Measurements from ENCODE around the gene MDGA2. TPM values are rescaled to one million over a fixed set of nuclear protein-coding genes. Genes with fewer than 3 reads are reported as not detected.

Gene MDGA2
- total RNA-seq, 1 donor from 2014 or later: 0.39 TPM

DNA sequence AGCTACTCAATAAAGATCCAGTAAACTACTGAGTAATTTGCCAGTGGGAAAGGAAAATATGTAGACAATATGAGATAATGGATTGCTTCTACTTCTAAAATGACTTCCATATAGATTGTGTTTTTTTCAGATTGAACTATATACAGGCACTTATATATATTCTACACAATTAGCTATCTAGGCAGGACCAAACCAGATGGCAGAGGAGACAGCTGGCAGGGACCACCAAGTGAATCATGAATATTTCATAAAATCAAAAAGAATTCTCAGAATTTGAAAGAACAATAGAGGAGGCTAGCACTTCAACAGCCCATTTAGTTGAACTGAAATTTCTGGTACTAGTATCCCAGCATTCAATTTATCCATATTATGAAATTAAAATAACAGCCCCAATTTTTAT lies 685.8 kb downstream of the MDGA2 start:
- no peak for DNase-seq
- H3K27me3 Mint-ChIP-seq (ENCODE audit: unreplicated experiment): peaks cover 6% of the 10 kb centered on the region
- H3K4me3 Mint-ChIP-seq (ENCODE audit: unreplicated experiment): no peak overlapping the region
- H3K9me3 Mint-ChIP-seq (ENCODE audit: unreplicated experiment): peaks cover 3% of the 10 kb centered on the region
- peaks cover 19% of the 10 kb centered on the region for H3K4me1 Mint-ChIP-seq (ENCODE audit: low read depth, unreplicated experiment)
- H3K27ac Mint-ChIP-seq (ENCODE audit: unreplicated experiment): peak overlapping the region; percentile 28
- TF ChIP-seq, protein P1, sequence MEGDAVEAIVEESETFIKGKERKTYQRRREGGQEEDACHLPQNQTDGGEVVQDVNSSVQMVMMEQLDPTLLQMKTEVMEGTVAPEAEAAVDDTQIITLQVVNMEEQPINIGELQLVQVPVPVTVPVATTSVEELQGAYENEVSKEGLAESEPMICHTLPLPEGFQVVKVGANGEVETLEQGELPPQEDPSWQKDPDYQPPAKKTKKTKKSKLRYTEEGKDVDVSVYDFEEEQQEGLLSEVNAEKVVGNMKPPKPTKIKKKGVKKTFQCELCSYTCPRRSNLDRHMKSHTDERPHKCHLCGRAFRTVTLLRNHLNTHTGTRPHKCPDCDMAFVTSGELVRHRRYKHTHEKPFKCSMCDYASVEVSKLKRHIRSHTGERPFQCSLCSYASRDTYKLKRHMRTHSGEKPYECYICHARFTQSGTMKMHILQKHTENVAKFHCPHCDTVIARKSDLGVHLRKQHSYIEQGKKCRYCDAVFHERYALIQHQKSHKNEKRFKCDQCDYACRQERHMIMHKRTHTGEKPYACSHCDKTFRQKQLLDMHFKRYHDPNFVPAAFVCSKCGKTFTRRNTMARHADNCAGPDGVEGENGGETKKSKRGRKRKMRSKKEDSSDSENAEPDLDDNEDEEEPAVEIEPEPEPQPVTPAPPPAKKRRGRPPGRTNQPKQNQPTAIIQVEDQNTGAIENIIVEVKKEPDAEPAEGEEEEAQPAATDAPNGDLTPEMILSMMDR (IDR thresholded peaks at IDR 0.05; ENCODE audit: partially characterized antibody, unreplicated experiment): no peak
- H3K36me3 Mint-ChIP-seq (ENCODE audit: unreplicated experiment): no peaks in the 10 kb centered on the region

DNA sequence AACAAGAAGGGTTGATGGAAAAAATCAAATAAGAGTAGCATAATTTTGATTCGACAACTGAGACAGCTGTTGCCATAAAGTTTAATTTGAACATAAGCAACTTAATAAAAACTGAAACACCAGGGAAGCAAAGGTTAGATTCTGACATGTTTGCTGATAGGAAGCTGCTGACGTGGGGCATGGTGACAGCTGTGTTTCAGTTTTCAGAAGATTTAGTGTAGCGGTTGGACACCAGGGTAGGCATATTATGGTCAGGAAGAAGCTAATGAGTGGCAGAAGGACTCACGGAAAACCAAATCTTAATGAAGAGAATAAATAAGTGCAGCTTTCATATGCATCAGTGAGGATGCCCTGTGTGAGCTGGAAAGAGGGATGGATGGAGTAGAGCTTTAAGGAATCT lies 687.1 kb downstream of the MDGA2 start:
- DNase-seq: no peak
- H3K9me3 Mint-ChIP-seq (ENCODE audit: unreplicated experiment): peaks cover 3% of the 10 kb centered on the region
- no peaks in the 10 kb centered on the region for H3K36me3 Mint-ChIP-seq (ENCODE audit: unreplicated experiment)
- H3K27me3 Mint-ChIP-seq (ENCODE audit: unreplicated experiment): peaks cover 6% of the 10 kb centered on the region
- no peak overlapping the region for H3K4me3 Mint-ChIP-seq (ENCODE audit: unreplicated experiment)
- TF ChIP-seq, protein P1 (IDR thresholded peaks at IDR 0.05; ENCODE audit: partially characterized antibody, unreplicated experiment): no peak
- peaks cover 19% of the 10 kb centered on the region for H3K4me1 Mint-ChIP-seq (ENCODE audit: low read depth, unreplicated experiment)
- H3K27ac Mint-ChIP-seq (ENCODE audit: unreplicated experiment): peak overlapping the region; percentile 24

DNA sequence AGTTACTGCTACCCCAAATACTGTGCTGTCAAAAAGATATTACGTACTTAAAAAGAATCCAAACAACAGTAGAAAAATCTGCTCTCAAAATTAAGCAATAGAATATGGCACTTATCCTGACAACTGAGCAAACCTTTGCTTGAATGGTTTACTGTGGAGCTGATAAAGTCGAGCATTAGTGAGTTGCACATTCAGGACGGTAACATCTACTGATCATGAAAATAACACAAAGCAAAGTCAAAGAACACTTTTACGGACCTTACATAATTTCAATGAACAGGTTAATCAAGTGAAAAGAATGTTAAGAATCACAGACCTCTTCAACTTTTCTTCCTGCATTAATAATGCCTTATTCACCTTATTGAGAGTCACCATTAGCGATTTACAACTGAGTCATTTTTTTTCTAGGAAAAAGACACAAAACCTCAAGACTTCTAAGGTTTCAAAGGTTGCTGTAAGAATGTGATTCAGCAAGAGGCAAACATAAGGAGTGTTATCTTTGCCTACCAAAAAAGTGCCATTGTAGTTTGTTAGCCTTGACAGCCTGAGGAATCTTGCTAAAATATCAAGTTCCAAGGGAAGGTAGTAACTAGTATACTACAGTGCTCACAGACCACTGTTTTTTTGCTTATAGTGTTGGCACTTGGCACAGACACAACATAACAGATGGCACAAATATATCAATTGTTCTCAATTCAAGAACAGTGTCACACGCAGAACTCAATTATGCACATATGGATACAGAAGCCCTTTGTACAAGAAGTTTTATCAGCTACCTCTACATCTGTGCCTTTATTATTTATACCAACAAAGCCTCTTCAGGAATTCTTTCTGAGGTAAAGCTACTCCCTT lies 689.6 kb downstream of the MDGA2 start:
- Mint-ChIP-seq H3K4me1 (ENCODE audit: low read depth, unreplicated experiment) (peaks cover 18% of the 10 kb centered on the region), H3K27me3 (ENCODE audit: unreplicated experiment) (peaks cover 6% of the 10 kb centered on the region), H3K9me3 (ENCODE audit: unreplicated experiment) (peaks cover 3% of the 10 kb centered on the region), H3K27ac (ENCODE audit: unreplicated experiment) (no peak overlapping the region), H3K4me3 (ENCODE audit: unreplicated experiment) (no peak overlapping the region), H3K36me3 (ENCODE audit: unreplicated experiment) (no peaks in the 10 kb centered on the region)
- TF ChIP-seq, protein P1 (IDR thresholded peaks at IDR 0.05; ENCODE audit: partially characterized antibody, unreplicated experiment): no peak
- DNase-seq: no peak

DNA sequence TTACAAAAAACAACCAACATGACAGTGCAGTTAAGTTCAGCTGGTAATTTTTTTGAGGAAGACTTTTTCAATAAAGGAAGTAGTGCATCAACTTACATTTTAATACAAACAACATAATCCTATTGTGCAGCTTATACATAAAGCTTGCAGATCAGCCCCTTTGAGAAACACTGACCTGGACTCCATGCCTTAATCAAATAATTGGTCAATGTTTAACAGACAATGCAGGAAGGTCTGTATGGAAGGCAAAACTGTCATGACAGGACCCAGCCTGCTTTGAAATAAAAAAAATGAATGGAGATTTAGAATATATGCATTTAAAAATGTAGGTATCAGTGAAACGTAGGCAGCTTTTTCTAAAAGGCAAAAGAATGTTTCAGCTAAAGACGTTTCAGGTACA lies 702.1 kb downstream of the MDGA2 start:
- TF ChIP-seq, protein P1 (IDR thresholded peaks at IDR 0.05; ENCODE audit: partially characterized antibody, unreplicated experiment): no peak
- Mint-ChIP-seq H3K4me1 (ENCODE audit: low read depth, unreplicated experiment) (no peaks in the 10 kb centered on the region), H3K36me3 (ENCODE audit: unreplicated experiment) (no peaks in the 10 kb centered on the region), H3K4me3 (ENCODE audit: unreplicated experiment) (no peak overlapping the region), H3K9me3 (ENCODE audit: unreplicated experiment) (no peaks in the 10 kb centered on the region), H3K27me3 (ENCODE audit: unreplicated experiment) (no peaks in the 10 kb centered on the region), H3K27ac (ENCODE audit: unreplicated experiment) (no peak overlapping the region)
- DNase-seq: no peak

DNA sequence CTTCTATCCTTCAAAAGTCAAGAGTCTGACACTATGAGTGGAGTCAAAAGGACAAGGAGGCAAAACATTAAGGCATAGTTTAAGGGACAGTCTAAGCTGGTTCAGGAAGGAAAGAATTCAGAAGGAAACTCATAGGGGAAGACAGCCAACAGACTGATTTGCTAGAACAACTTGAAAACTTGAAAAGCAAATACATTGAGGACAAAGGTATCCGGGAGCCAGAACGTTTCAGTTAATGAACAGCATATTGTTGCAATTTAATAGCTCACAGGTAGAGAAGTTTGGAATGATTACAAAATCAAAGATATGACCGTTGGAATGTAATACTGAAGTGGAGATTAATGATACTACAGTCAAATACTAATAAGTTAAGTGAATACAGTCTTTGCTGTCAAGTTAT lies 711.0 kb downstream of the MDGA2 start:
- no peak overlapping the region for H3K27ac Mint-ChIP-seq (ENCODE audit: unreplicated experiment)

More for the DNA sequence above, 711.0 kb downstream of the MDGA2 start:
- H3K36me3 Mint-ChIP-seq (ENCODE audit: unreplicated experiment): no peaks in the 10 kb centered on the region
- H3K9me3 Mint-ChIP-seq (ENCODE audit: unreplicated experiment): peaks cover 1% of the 10 kb centered on the region
- no peak for DNase-seq
- H3K27me3 Mint-ChIP-seq (ENCODE audit: unreplicated experiment): no peaks in the 10 kb centered on the region
- no peak overlapping the region for H3K4me3 Mint-ChIP-seq (ENCODE audit: unreplicated experiment)
- TF ChIP-seq, protein P1 (IDR thresholded peaks at IDR 0.05; ENCODE audit: partially characterized antibody, unreplicated experiment): no peak
- no peaks in the 10 kb centered on the region for H3K4me1 Mint-ChIP-seq (ENCODE audit: low read depth, unreplicated experiment)
